HEK293T (cell line): ENCODE results near the gene RESF1.

Experiments
- ELF4 ChIP-seq: fragments of 450-650 bp; IDR thresholded peaks from 2 replicates; pipeline ENCODE4 v1.6.1; 2017; ENCODE audit warnings: antibody characterized with exemption
- FOXA1 ChIP-seq: fragments of 450-650 bp; IDR thresholded peaks from 2 replicates; pipeline ENCODE4 v1.6.1; 2016; ENCODE audit warnings: mild to moderate bottlenecking
- FOXK2 ChIP-seq: fragments of 450-650 bp; IDR thresholded peaks from 2 replicates; pipeline ENCODE4 v1.6.1; 2016; ENCODE audit warnings: mild to moderate bottlenecking
- FOXM1 ChIP-seq: fragments of 450-650 bp; IDR thresholded peaks from 2 replicates; pipeline ENCODE4 v1.6.1; 2017; ENCODE audit warnings: mild to moderate bottlenecking, borderline replicate concordance
- L3MBTL2 ChIP-seq: fragments of 450-650 bp; conservative IDR thresholded peaks from 2 replicates; pipeline ENCODE4 v1.6.1; 2016; ENCODE audit warnings: mild to moderate bottlenecking
- LEF1 ChIP-seq: fragments of 450-650 bp; IDR thresholded peaks from 2 replicates; pipeline ENCODE4 v1.6.1; 2017; ENCODE audit warnings: mild to moderate bottlenecking, borderline replicate concordance
- SUZ12 ChIP-seq: fragments of 450-650 bp; IDR thresholded peaks from 2 replicates; pipeline ENCODE4 v1.6.1; 2016; ENCODE audit warnings: mild to moderate bottlenecking
- ZNF384 ChIP-seq: fragments of 450-650 bp; IDR thresholded peaks from 2 replicates; pipeline ENCODE4 v1.6.1; 2016

- TF ChIP-seq FOXM1 (no peak), FOXK2 (no peak), SUZ12 (no peak), LEF1 (no peak), FOXA1 (no peak), ELF4 (no peak), ZNF384 (no peak), L3MBTL2 (no peak)
Measured at GRCh38 chr12:31914927-31915326, 44.3 kb upstream of the RESF1 start.
